Mammary microvascular endothelial cell (primary cell): Measurements from ENCODE around the gene EFHD1. TPM values are rescaled to one million over a fixed set of nuclear protein-coding genes. Genes with fewer than 3 reads are reported as not detected.

Experiments used
- total RNA-seq: library from RNA; depleted of rRNA; stranded (reverse); fragments of >200 nt; gene quantifications from 2 replicates; pipeline ENCODE4 v1.2.3, GENCODE V29; 2015

EFHD1 gene
- 0.20 TPM in 1 of 2 replicates, not detected in the other for total RNA-seq

DNA sequence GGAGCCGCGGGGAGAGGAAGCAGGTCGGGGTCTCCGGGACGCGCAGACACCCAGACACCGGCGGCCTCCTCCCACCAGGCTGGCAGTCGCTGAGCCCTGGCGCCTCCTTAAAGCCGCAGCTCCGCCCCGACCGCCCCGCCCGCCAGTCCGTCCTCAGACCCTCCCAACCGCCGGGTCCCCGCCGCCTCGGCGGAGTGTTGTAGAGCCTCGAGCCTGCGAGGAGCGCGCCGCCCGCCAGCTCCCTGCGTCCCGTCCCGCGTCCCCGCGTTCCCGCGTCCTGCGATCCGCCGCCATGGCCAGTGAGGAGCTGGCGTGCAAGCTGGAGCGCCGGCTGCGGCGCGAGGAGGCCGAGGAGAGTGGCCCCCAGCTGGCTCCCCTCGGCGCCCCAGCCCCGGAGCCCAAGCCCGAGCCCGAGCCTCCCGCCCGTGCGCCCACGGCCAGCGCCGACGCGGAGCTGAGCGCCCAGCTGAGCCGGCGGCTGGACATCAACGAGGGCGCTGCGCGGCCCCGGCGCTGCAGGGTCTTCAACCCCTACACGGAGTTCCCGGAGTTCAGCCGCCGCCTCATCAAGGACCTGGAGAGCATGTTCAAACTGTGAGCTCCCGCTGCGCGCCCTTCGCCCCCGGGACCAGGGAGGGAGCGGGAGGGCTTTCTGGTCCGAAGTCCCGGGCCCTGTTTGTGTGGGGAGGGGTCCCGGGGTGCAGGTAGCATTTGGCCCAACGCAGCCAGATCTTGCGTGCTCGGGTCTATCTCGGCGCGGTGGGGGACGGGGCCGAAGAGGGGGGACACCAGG is at the start of gene EFHD1:
Gene EFHD1, plus strand, starts transcription at position 192 of the 793 bp plus-strand sequence. Its CDS starts 101 bp downstream, at position 293.

GRCh38 chr2:232697059-232697806 is 63.8 kb downstream of the EFHD1 start, which contains the start of gene GIGYF2:
Gene GIGYF2 (plus strand): TSS chr2:232697331. CDS start chr2:232735198, 37,867 bp downstream.

Other genes with a start within 250 kb of the EFHD1 start
- gene ALPG, start 226.8 kb upstream of the EFHD1 start, total RNA-seq = 0.07 TPM in 1 of 2 replicates, not detected in the other
- not detected in 2 replicates for gene ALPI, start 177.5 kb upstream of the EFHD1 start, total RNA-seq
- gene ECEL1, start 145.8 kb upstream of the EFHD1 start, total RNA-seq = not detected in 2 replicates
- not detected in 2 replicates for gene PRSS56, start 113.2 kb upstream of the EFHD1 start, total RNA-seq
- not detected in 2 replicates for gene CHRND, start 107.4 kb upstream of the EFHD1 start, total RNA-seq
- not detected in 2 replicates for gene CHRNG, start 93.9 kb upstream of the EFHD1 start, total RNA-seq
- gene TIGD1, start 83.0 kb upstream of the EFHD1 start, total RNA-seq = 2.7 and 3.7 TPM in 2 replicates
- gene EIF4E2, start 82.9 kb upstream of the EFHD1 start, total RNA-seq = 78.0 and 88.3 TPM in 2 replicates
- gene GIGYF2, start 63.7 kb downstream of the EFHD1 start, total RNA-seq = 28.2 and 33.0 TPM in 2 replicates
- gene KCNJ13, start 143.0 kb downstream of the EFHD1 start, total RNA-seq = not detected in 2 replicates
- 0.10 and 1.6 TPM in 2 replicates for gene SNORC, start 236.7 kb downstream of the EFHD1 start, total RNA-seq